Adipocyte (in vitro differentiated cells): ENCODE measurements around the gene EXOC6B.
"Not testable (repeated sequence)": the region's sequence is repeated elsewhere in the genome, so short reads cannot be mapped to it uniquely, and the experiment has no call there.

Source experiments
- DNase-seq: peaks from one replicate; pipeline ENCODE4 v3.0.0-alpha.2; 2015; ENCODE audit warnings: low read depth
- H3K27me3 ChIP-seq: replicated peaks from 2 replicates; pipeline ENCODE4 v1.7.0; 2013; ENCODE audit warnings: mild to moderate bottlenecking, low read length, moderate library complexity; ENCODE audit not compliant: control insufficient read depth, insufficient read depth
- H3K36me3 ChIP-seq: 2 replicates; pipeline ENCODE4 v1.7.0; 2013; ENCODE audit warnings: low read length, mild to moderate bottlenecking, moderate library complexity; ENCODE audit not compliant: control insufficient read depth, insufficient read depth, severe bottlenecking
- H3K4me1 ChIP-seq: 2 replicates; pipeline ENCODE4 v1.7.0; 2013; ENCODE audit warnings: mild to moderate bottlenecking, low read length, moderate library complexity; ENCODE audit not compliant: control insufficient read depth, insufficient read depth
- H3K4me3 ChIP-seq: 2 replicates; pipeline ENCODE4 v1.7.0; 2013; ENCODE audit warnings: mild to moderate bottlenecking, low read length, moderate library complexity
- H3K9ac ChIP-seq: 2 replicates; pipeline ENCODE4 v1.7.0; 2013; ENCODE audit warnings: mild to moderate bottlenecking, low read length, moderate library complexity
- H3K9me3 ChIP-seq: 2 replicates; pipeline ENCODE4 v1.7.0; 2013; ENCODE audit warnings: mild to moderate bottlenecking, low read length, moderate library complexity; ENCODE audit not compliant: control insufficient read depth

The EXOC6B gene

GRCh38 chr2:72570413-72570812, 255.4 kb downstream of the EXOC6B start:
- H3K27me3 ChIP-seq: no peaks in the 10 kb centered on the region
- H3K4me1 ChIP-seq: peaks cover 29% of the 10 kb centered on the region
- DNase-seq: no peak
- H3K4me3 ChIP-seq: no peak overlapping the region
- H3K9ac ChIP-seq: no peak overlapping the region
- no peaks in the 10 kb centered on the region for H3K9me3 ChIP-seq
- no peaks in the 10 kb centered on the region for H3K36me3 ChIP-seq

GRCh38 chr2:72562451-72563153, 263.2 kb downstream of the EXOC6B start:
- peak overlapping the region; percentile 78 for H3K9ac ChIP-seq
- peaks cover 32% of the 10 kb centered on the region for H3K4me1 ChIP-seq
- peak overlapping the region; percentile 22 for H3K4me3 ChIP-seq
- no peaks in the 10 kb centered on the region for H3K36me3 ChIP-seq
- DNase-seq: peak; percentile 37
- no peaks in the 10 kb centered on the region for H3K9me3 ChIP-seq
- H3K27me3 ChIP-seq: no peaks in the 10 kb centered on the region

GRCh38 chr2:72561621-72562318, 264.1 kb downstream of the EXOC6B start:
- Histone ChIP-seq H3K36me3 (no peaks in the 10 kb centered on the region), H3K9me3 (no peaks in the 10 kb centered on the region), H3K4me1 (peaks cover 32% of the 10 kb centered on the region), H3K4me3 (peak overlapping the region; percentile 55), H3K9ac (peak overlapping the region; percentile 78), H3K27me3 (no peaks in the 10 kb centered on the region)
- peak; percentile 81 for DNase-seq

- no peak for DNase-seq
- Histone ChIP-seq H3K4me1 (peaks cover 13% of the 10 kb centered on the region), H3K9ac (no peak overlapping the region), H3K27me3 (no peaks in the 10 kb centered on the region), H3K36me3 (no peaks in the 10 kb centered on the region), H3K4me3 (no peak overlapping the region), H3K9me3 (no peaks in the 10 kb centered on the region)
Observed at GRCh38 chr2:72555943-72556342, 269.9 kb downstream of the EXOC6B start.

- DNase-seq, H3K4me1 ChIP-seq, H3K36me3 ChIP-seq, H3K27me3 ChIP-seq, H3K4me3 ChIP-seq, H3K9ac ChIP-seq, H3K9me3 ChIP-seq: not testable (repeated sequence)
Observed at GRCh38 chr2:72555363-72555762, 270.5 kb downstream of the EXOC6B start.

- H3K27me3 ChIP-seq, H3K9ac ChIP-seq, H3K9me3 ChIP-seq, H3K36me3 ChIP-seq, H3K4me3 ChIP-seq, H3K4me1 ChIP-seq, DNase-seq: not testable (repeated sequence)
Observed at GRCh38 chr2:72554910-72555309, 270.9 kb downstream of the EXOC6B start.

GRCh38 chr2:72554381-72554780, 271.5 kb downstream of the EXOC6B start:
- Histone ChIP-seq H3K27me3 (no peaks in the 10 kb centered on the region), H3K9ac (no peak overlapping the region), H3K4me1 (no peaks in the 10 kb centered on the region), H3K9me3 (no peaks in the 10 kb centered on the region), H3K36me3 (no peaks in the 10 kb centered on the region), H3K4me3 (no peak overlapping the region)
- no peak for DNase-seq

GRCh38 chr2:72548081-72548764, 277.6 kb downstream of the EXOC6B start:
- no peak for DNase-seq
- no peak overlapping the region for H3K4me3 ChIP-seq
- H3K27me3 ChIP-seq: no peaks in the 10 kb centered on the region
- H3K36me3 ChIP-seq: no peaks in the 10 kb centered on the region
- H3K9me3 ChIP-seq: no peaks in the 10 kb centered on the region
- no peaks in the 10 kb centered on the region for H3K4me1 ChIP-seq
- no peak overlapping the region for H3K9ac ChIP-seq

- no peak overlapping the region for H3K9ac ChIP-seq
- H3K4me3 ChIP-seq: no peak overlapping the region
- no peaks in the 10 kb centered on the region for H3K9me3 ChIP-seq
- no peak for DNase-seq
- no peaks in the 10 kb centered on the region for H3K4me1 ChIP-seq
- H3K36me3 ChIP-seq: no peaks in the 10 kb centered on the region
- H3K27me3 ChIP-seq: no peaks in the 10 kb centered on the region
Observed at GRCh38 chr2:72545790-72546189, 280.0 kb downstream of the EXOC6B start.

- Histone ChIP-seq H3K4me1 (no peaks in the 10 kb centered on the region), H3K27me3 (no peaks in the 10 kb centered on the region), H3K9ac (no peak overlapping the region), H3K4me3 (no peak overlapping the region), H3K9me3 (no peaks in the 10 kb centered on the region), H3K36me3 (no peaks in the 10 kb centered on the region)
- DNase-seq: no peak
Observed at GRCh38 chr2:72544554-72544953, 281.3 kb downstream of the EXOC6B start.

- Histone ChIP-seq H3K9ac (no peak overlapping the region), H3K4me3 (no peak overlapping the region), H3K9me3 (no peaks in the 10 kb centered on the region), H3K36me3 (no peaks in the 10 kb centered on the region), H3K27me3 (no peaks in the 10 kb centered on the region), H3K4me1 (peaks cover 8% of the 10 kb centered on the region)
- DNase-seq: no peak
Observed at GRCh38 chr2:72543497-72544216, 282.2 kb downstream of the EXOC6B start.
